Suppressor macrophage treated with lipopolysaccharide for 1 hour (primary cell): ENCODE results near the gene PLEKHA7.

Experiments
- DNase-seq, 3 donors: peaks; one replicate each; pipeline ENCODE4 v3.0.0-alpha.2; 2020 to 2022

Gene PLEKHA7

GRCh38 chr11:16767957-16768356 is 246.3 kb downstream of the PLEKHA7 start:
- DNase-seq, result no peak

GRCh38 chr11:16767137-16767536 is 247.1 kb downstream of the PLEKHA7 start:
- DNase-seq, result no peak

GRCh38 chr11:16764888-16765287 is 249.3 kb downstream of the PLEKHA7 start:
- no peak for DNase-seq

- peak in 2 of 3 donors; percentile 11 to 30 for DNase-seq
Measured at GRCh38 chr11:16763746-16764145, 250.5 kb downstream of the PLEKHA7 start.

GRCh38 chr11:16759857-16760508 is 254.2 kb downstream of the PLEKHA7 start:
- peak; percentile 62 to 86 (median 84) for DNase-seq

- no peak for DNase-seq
Measured at GRCh38 chr11:16758382-16759024, 255.7 kb downstream of the PLEKHA7 start.

- no peak for DNase-seq
Measured at GRCh38 chr11:16750417-16750816, 263.8 kb downstream of the PLEKHA7 start.

GRCh38 chr11:16749666-16750065 is 264.5 kb downstream of the PLEKHA7 start:
- DNase-seq, result no peak

GRCh38 chr11:16749092-16749491 is 265.1 kb downstream of the PLEKHA7 start:
- DNase-seq, result no peak

- DNase-seq, result peak in 1 of 3 donors; percentile 3
Measured at GRCh38 chr11:16745950-16746605, 268.1 kb downstream of the PLEKHA7 start.

- peak in 1 of 3 donors; percentile 9 for DNase-seq
Measured at GRCh38 chr11:16744128-16744725, 270.0 kb downstream of the PLEKHA7 start.

- no peak for DNase-seq
Measured at GRCh38 chr11:16743478-16743877, 270.7 kb downstream of the PLEKHA7 start.

GRCh38 chr11:16741473-16741872 is 272.7 kb downstream of the PLEKHA7 start:
- DNase-seq, result no peak

- DNase-seq, result peak in 1 of 3 donors; percentile 64
Measured at GRCh38 chr11:16738947-16739815, 275.0 kb downstream of the PLEKHA7 start.

GRCh38 chr11:16738193-16738946 is 275.8 kb downstream of the PLEKHA7 start, which contains the start of gene C11orf58:
C11orf58 (plus strand) TSS chr11:16738647; CDS start chr11:16738779, 132 bp downstream.
- DNase-seq, result peak; percentile 96 to 98 (median 98)

- no peak for DNase-seq
Measured at GRCh38 chr11:16737818-16738192, 276.4 kb downstream of the PLEKHA7 start.
